Measurements from ENCODE around the gene SWT1. TPM values are rescaled to one million over a fixed set of nuclear protein-coding genes. Genes with fewer than 3 reads are reported as not detected.

Gene SWT1, protein sequence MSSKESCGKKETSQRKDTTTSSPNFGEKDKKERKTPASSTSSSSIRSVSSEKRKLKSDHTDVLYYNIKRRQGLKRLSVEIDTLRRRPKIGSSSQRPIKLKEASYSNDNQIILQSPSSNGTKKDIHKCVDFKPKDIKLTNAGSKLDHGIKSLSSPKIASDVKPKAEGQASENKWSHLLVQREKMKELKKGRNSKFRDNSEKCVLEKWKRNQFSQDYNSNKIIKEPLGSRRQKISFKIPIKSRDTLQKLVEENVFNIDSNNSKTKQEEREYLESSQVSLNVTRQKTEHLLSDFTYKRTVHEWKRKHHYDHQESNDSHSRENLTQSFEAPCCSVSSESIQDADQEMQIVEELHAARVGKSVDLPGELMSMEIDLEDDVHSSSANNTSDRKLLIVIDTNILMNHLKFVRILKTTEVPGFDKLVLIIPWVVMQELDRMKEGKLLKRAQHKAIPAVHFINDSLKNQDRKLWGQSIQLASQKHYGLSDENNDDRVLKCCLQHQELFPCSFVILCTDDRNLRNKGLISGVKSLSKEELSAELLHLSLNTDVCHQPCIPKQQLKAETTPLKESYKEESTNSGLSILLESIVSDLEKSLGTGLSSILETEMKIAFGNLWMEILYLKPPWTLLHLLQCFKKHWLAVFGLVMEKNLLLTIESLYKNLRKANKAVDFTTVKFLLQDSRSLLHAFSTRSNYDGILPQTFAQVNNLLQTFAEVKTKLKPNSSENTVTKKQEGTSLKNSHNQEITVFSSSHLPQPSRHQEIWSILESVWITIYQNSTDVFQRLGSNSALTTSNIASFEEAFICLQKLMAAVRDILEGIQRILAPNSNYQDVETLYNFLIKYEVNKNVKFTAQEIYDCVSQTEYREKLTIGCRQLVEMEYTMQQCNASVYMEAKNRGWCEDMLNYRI
- polyA plus RNA-seq (ENCODE audit: insufficient read length in 4 of 4): 10 to 100 TPM in 1 of 4 donors, 1 to 10 TPM in 3; 7.9 to 10.3 (median 8.9) TPM

DNA sequence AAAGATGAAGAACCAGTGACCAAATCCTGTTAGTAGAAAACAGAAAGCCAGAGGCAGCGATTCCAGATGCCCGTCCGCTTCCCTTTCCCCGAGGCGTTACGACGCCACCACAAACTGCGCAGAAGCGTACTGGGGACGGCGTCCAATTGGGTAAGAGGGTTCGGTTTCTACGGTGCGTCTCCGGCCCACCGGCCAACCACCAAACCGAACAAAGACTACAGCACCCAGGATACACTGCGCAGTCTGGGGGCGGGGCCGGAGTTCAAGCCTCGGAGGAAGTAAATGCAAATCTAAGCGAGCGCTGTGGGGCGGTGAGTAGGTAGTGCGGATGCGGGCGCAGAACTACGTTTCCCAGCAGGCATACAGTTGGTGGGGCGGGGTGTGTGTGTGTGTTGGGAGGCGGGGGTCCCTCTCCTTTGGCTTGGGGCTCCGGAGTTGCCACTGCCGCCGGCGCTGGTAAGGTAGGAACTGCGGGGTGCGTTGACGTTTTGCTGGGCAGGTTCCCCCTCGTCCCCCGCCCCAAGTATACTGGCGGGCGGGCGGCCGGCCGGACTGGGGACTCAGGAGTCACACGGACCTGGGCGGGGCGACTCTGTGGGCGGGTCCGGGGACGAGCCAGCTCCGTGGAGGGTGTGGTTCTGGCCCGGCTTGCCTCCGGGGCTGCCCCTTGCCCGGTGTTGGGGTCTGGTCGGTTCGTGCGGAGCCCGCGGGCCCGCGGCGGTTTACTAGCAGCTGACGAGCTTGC lies at the start of gene SWT1, which contains the start of gene TRMT1L:
Gene SWT1, plus strand, starts transcription at position 314 of the 745 bp plus-strand sequence. CDS start 3,675 bp downstream, outside the sequence.
Gene TRMT1L, minus strand, starts transcription at position 100 of the 745 bp plus-strand sequence. CDS start 241 bp downstream, outside the sequence.
- peak; percentile 95 to 99 (median 98) for DNase-seq (ENCODE audit: low read depth in 4 of 4, low spot score in 2 of 4)

GRCh38 chr1:185108321-185108720 lies 48.6 kb upstream of the SWT1 start:
- no peak for DNase-seq (ENCODE audit: low read depth in 4 of 4, low spot score in 2 of 4)

DNA sequence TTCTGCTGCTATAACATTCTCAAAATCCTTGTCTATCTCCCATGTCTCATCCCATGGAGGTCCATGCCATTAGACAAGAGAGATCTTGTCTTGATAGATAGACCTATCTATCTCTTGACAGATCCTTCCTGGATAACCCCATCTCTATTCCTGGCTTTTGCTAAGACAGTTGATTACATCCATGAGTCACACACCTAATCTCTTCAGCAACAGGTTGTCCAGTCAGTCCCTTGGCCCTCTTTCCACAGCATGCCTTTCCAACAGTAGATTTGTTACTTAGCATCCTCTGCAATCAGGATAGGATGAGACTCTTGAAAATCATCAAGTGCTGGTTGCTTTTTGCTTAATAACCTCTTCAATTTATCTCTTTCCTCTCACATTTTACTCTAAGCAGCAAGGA lies 46.8 kb upstream of the SWT1 start:
- no peak for DNase-seq (ENCODE audit: low read depth in 4 of 4, low spot score in 2 of 4)

GRCh38 chr1:185111873-185112272 lies 45.1 kb upstream of the SWT1 start:
- no peak for DNase-seq (ENCODE audit: low read depth in 4 of 4, low spot score in 2 of 4)

- no peak for DNase-seq (ENCODE audit: low read depth in 4 of 4, low spot score in 2 of 4)
Measured at GRCh38 chr1:185112356-185112755, 44.6 kb upstream of the SWT1 start.

GRCh38 chr1:185129708-185130107 lies 27.3 kb upstream of the SWT1 start:
- no peak for DNase-seq (ENCODE audit: low read depth in 4 of 4, low spot score in 2 of 4)

DNA sequence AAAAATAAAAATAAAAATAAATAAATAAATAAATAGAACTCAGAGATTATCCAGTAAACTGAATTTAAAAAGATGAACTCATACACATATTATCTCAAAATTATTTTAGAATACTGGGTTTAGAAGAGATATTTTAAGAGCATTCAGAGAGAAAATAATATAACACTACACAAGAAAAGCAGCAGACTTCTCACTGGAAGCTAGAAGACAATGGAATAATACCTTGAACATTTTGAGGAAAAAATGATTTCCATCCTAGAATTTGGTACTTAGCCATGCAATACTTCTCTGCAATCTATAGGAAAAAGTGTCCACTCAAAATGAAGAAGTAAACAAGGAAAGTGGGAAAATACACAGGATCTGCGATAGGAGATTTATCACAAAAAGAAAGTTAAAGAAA lies 24.4 kb upstream of the SWT1 start:
- no peak for DNase-seq (ENCODE audit: low read depth in 4 of 4, low spot score in 2 of 4)

GRCh38 chr1:185137896-185138545 lies 18.9 kb upstream of the SWT1 start:
- DNase-seq (ENCODE audit: low read depth in 4 of 4, low spot score in 2 of 4): no peak

- no peak for DNase-seq (ENCODE audit: low read depth in 4 of 4, low spot score in 2 of 4)
Measured at GRCh38 chr1:185139246-185139645, 17.7 kb upstream of the SWT1 start.

- DNase-seq (ENCODE audit: low read depth in 4 of 4, low spot score in 2 of 4): no peak
Measured at GRCh38 chr1:185144233-185144632, 12.7 kb upstream of the SWT1 start.

DNA sequence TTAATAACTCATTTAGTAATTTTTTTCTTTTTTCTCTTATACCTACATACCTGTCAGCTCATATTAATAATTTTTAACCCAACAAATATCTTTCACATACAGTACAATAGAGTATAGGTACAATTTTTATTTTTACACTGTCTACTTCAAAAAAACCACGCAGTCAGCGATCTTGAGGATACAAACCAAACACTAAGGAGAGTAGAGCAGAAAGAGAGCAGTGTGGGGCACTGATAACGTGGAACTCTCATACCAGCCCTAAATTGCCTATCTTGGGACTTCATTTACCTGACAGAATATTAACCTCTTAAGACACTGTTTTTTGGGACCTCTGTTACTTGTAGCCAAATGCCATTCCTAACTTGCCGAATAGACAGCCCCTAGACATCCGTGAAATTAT lies 5.8 kb upstream of the SWT1 start:
- DNase-seq (ENCODE audit: low read depth in 4 of 4, low spot score in 2 of 4): no peak

DNA sequence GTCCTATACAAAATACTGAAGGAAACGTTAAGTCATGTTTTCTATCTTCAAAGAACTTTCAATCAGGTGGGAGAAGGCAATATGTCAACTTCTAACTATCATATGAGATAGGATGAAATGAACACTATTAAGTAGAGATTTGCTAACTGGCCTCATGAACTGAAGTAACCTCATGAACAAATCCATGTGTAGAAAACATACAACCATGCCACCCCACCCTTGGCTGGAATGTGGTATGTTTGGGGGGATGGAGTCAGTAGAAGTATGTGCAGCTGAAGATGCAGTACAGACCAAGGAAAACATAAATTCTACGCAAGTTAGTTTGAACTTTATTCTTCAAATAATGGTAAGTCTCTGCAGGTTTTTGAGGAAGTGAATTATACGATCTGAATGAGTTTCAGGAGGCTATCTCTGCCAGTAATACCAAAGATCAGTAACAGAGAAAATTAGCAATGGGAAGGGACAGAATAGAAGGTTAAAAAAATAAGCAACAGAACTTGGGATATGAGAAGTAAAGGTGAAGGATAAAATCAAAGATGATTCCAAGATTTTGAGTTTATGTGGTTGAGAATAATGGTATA lies 4.7 kb upstream of the SWT1 start:
- no peak for DNase-seq (ENCODE audit: low read depth in 4 of 4, low spot score in 2 of 4)

GRCh38 chr1:185154912-185155513 lies 2.0 kb upstream of the SWT1 start:
- no peak for DNase-seq (ENCODE audit: low read depth in 4 of 4, low spot score in 2 of 4)

DNA sequence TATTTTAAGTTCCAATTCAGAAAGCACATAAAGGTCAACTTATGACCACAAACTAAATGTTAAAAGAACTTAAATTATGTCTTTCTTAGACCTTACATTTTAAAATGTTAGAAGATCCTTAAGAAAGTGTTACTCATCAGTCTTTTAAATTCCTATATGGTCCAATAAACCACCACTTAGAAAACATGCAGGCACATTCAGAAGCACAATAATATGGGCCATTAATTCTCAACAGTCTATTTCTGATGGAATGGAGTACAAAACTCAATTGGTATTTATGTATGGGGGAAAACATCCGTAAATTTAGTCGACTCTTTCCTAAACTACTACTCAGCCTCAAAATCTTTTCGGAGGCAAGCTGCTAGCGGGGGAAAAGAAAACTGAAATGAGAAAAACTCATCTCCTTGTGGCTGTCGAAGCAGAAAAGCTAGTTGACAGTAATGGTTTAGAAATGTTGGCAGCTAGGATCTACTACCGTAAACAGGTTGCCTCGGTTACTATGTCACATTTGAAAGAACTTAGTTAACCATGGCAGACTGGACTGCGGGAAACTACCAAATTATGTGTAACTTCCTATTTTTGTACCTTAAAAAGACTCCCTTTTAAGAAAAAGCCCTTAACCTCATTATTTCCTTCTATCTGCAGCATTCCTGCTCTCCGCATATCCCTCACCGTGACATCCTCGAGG lies 1.2 kb upstream of the SWT1 start:
- DNase-seq (ENCODE audit: low read depth in 4 of 4, low spot score in 2 of 4): peak in 2 of 4 donors; percentile 40 to 55

GRCh38 chr1:185156288-185156853 lies 596 bp upstream of the SWT1 start:
- DNase-seq (ENCODE audit: low read depth in 4 of 4, low spot score in 2 of 4): peak in 3 of 4 donors; percentile 37 to 70 (median 60)

DNA sequence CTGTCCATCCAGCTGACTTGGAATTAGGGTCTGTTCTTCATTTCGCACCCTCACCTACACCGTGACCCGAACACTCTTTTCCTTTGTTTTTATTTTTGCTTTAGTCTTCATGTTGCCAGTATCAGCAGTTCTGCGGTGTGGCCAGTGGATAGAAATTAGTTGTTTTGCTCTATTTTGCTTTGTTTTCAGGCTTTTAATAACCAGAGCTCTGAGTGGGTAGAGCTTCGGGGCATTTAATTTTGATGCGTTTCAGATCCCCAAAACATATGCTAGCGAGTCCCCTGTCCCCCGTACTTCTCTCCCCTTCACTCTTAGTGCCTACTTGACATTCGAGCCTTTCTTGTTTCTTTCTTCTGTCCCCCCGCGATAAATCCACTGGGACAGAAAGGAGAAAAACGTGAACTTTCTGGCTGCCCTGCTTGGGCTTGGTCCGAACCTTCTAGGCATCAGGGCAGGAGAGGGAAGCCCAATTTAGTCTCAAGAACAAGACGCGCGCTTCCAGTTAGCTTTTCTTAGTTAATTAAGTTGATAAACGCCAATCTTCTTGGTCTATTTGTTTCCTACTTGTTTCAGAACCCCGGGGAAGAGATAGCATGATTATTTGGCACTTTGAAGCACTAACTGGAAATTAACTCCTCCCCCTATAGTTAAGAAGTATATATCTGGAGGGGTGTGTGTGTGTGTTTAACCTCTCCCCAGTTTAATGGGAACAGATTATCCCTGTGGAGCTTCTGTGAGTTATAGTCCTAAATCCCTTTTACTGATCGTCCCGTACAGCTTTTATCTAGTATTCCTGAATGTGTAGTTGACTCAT lies 839 bp downstream of the SWT1 start:
- peak in 1 of 4 donors; percentile 18 for DNase-seq (ENCODE audit: low read depth in 4 of 4, low spot score in 2 of 4)

DNA sequence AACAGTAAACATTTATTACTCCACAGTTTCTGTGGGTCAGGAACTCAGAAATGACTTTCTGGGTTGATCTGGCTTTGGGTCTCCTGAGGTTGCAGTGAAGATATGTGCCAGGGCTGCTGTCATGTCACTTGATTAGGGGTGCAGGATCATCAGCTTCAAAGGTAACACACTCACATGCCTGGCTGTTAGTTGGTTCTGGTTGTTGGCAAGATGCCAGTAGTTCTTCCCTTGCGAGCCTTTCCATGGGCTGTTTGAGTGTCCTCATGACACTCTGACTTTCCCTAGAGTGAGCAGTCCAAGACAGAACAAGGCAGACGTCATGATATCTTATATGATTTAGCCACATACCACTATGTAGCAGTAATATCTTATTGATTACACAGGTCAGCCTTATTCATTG lies 1.8 kb downstream of the SWT1 start:
- DNase-seq (ENCODE audit: low read depth in 4 of 4, low spot score in 2 of 4): no peak
